Loucy (cell line): ENCODE data around the gene EFCAB14.
A peak's percentile ranks its signal among the peaks of the same experiment; 100 is the strongest.

Experiments
- H2AFZ ChIP-seq: fragments of 200-600 bp; sonication (generic); 2 replicates; pipeline ENCODE4 v1.6.0; 2016; ENCODE audit warnings: antibody characterized with exemption, mild to moderate bottlenecking, low read length, moderate library complexity
- H3F3A ChIP-seq: fragments of 200-600 bp; 2 replicates; pipeline ENCODE4 v1.6.0; 2016; ENCODE audit warnings: antibody characterized with exemption, low read depth, mild to moderate bottlenecking
- H3K27me3 ChIP-seq: fragments of 200-600 bp; sonication (generic); 2 replicates; pipeline ENCODE4 v1.6.1; 2014; ENCODE audit warnings: low read length, mild to moderate bottlenecking; ENCODE audit not compliant: insufficient read depth, poor library complexity, severe bottlenecking
- H3K36me3 ChIP-seq: fragments of 200-600 bp; sonication (generic); 2 replicates; pipeline ENCODE4 v1.6.1; 2016; ENCODE audit warnings: low read length; ENCODE audit not compliant: insufficient read depth
- H3K4me1 ChIP-seq: fragments of 200-600 bp; sonication (generic); 2 replicates; pipeline ENCODE4 v1.5.1; 2014; ENCODE audit warnings: low read length, mild to moderate bottlenecking; ENCODE audit not compliant: insufficient read depth, poor library complexity, severe bottlenecking
- H3K4me2 ChIP-seq: fragments of 200-600 bp; sonication (generic); 2 replicates; pipeline ENCODE4 v1.6.0; 2014; ENCODE audit warnings: antibody characterized with exemption, low read length, low read depth, mild to moderate bottlenecking; ENCODE audit not compliant: poor library complexity, severe bottlenecking
- H3K4me3 ChIP-seq: fragments of 200-600 bp; sonication (generic); 2 replicates; pipeline ENCODE4 v1.5.1; 2014; ENCODE audit warnings: low read length, mild to moderate bottlenecking, mixed read lengths; ENCODE audit not compliant: poor library complexity, severe bottlenecking
- H3K79me2 ChIP-seq: fragments of 200-600 bp; sonication (generic); 2 replicates; pipeline ENCODE4 v1.6.1; 2014; ENCODE audit warnings: low read length; ENCODE audit not compliant: insufficient read depth
- H3K9ac ChIP-seq: fragments of 200-600 bp; sonication (generic); 2 replicates; pipeline ENCODE4 v1.6.0; 2014; ENCODE audit warnings: mild to moderate bottlenecking, low read depth, low read length, moderate library complexity; ENCODE audit not compliant: poor library complexity, severe bottlenecking
- H3K9me2 ChIP-seq: fragments of 200-600 bp; sonication (generic); replicated peaks from 2 replicates; pipeline ENCODE4 v1.6.1; 2016; ENCODE audit warnings: low read depth, low read length, mixed read lengths
- H3K9me3 ChIP-seq: fragments of 200-600 bp; sonication (generic); 2 replicates; pipeline ENCODE4 v1.6.1; 2014; ENCODE audit warnings: mild to moderate bottlenecking, antibody characterized with exemption, low read length, low read depth; ENCODE audit not compliant: insufficient read depth
- H4K20me1 ChIP-seq: fragments of 200-600 bp; sonication (generic); 2 replicates; pipeline ENCODE4 v1.6.0; 2014; ENCODE audit warnings: antibody characterized with exemption, low read length, mild to moderate bottlenecking; ENCODE audit not compliant: insufficient read depth, poor library complexity, severe bottlenecking
- CTCF ChIP-seq: fragments of 200-600 bp; sonication (generic); conservative IDR thresholded peaks from 2 replicates; pipeline ENCODE4 v1.5.1; 2014; ENCODE audit warnings: mild to moderate bottlenecking, antibody characterized with exemption, low read length
- EZH2phosphoT487 ChIP-seq: fragments of 200-600 bp; IDR thresholded peaks from 2 replicates; pipeline ENCODE4 v1.6.1; 2018; ENCODE audit warnings: antibody characterized with exemption, mild to moderate bottlenecking, moderate library complexity, borderline replicate concordance

Gene EFCAB14

GRCh38 chr1:46725736-46726108 is 6.8 kb upstream of the EFCAB14 start:
- H3K4me3 ChIP-seq = no peak overlapping the region
- TF ChIP-seq EZH2phosphoT487 (no peak), CTCF (no peak)

GRCh38 chr1:46724991-46725735 is 6.2 kb upstream of the EFCAB14 start:
- Histone ChIP-seq H3K4me2 (no peak overlapping the region), H3K36me3 (no peaks in the 10 kb centered on the region), H3K4me3 (no peak overlapping the region), H3K4me1 (peaks cover 6% of the 10 kb centered on the region), H3K9ac (no peak overlapping the region), H4K20me1 (no peaks in the 10 kb centered on the region), H3K9me3 (no peaks in the 10 kb centered on the region), H2AFZ (no peak overlapping the region; the same call in 1 of the 2 replicates), H3K79me2 (no peaks in the 10 kb centered on the region), H3F3A (no peaks in the 10 kb centered on the region), H3K27me3 (no peaks in the 10 kb centered on the region), H3K9me2 (no peaks in the 10 kb centered on the region)
- TF ChIP-seq EZH2phosphoT487 (no peak), CTCF (peak; percentile 94)

More at GRCh38 chr1:46725736-46726108, 6.8 kb upstream of the EFCAB14 start:
- Histone ChIP-seq H3K36me3 (no peaks in the 10 kb centered on the region), H2AFZ (no peak overlapping the region), H3K4me1 (peaks cover 6% of the 10 kb centered on the region), H4K20me1 (no peaks in the 10 kb centered on the region), H3K79me2 (no peaks in the 10 kb centered on the region), H3K27me3 (no peaks in the 10 kb centered on the region), H3K4me2 (no peak overlapping the region), H3K9me3 (no peaks in the 10 kb centered on the region), H3F3A (no peaks in the 10 kb centered on the region), H3K9me2 (no peaks in the 10 kb centered on the region), H3K9ac (no peak overlapping the region)

- Histone ChIP-seq H3K9ac (no peak overlapping the region), H3F3A (no peaks in the 10 kb centered on the region), H3K4me1 (peaks cover 13% of the 10 kb centered on the region), H3K36me3 (no peaks in the 10 kb centered on the region), H3K9me3 (no peaks in the 10 kb centered on the region), H3K79me2 (peaks cover under 1% of the 10 kb centered on the region), H3K4me3 (no peak overlapping the region), H3K4me2 (no peak overlapping the region), H2AFZ (no peak overlapping the region), H3K27me3 (no peaks in the 10 kb centered on the region), H3K9me2 (no peaks in the 10 kb centered on the region), H4K20me1 (no peaks in the 10 kb centered on the region)
- TF ChIP-seq CTCF (no peak), EZH2phosphoT487 (no peak)
Observed at GRCh38 chr1:46723901-46724300, 5.0 kb upstream of the EFCAB14 start.
